Prostate gland (tissue), 2 donors: Measurements from ENCODE around the gene HSPB6.

Source experiments
- CTCF ChIP-seq, 4 experiments: fragments of 200-600 bp in 2 of 4; fragments of 450-650 bp in 2 of 4; sonication (generic) in 2 of 4; IDR thresholded peaks; 1 replicate in 3 of 4; 2 replicates in 1 of 4; pipeline ENCODE4 v1.5.1; 2016 to 2019; ENCODE audit warnings: antibody characterized with exemption in 4 of 4, mild to moderate bottlenecking in 2 of 4, moderate library complexity in 2 of 4
- POLR2AphosphoS5 ChIP-seq: sonication (generic); formaldehyde crosslinking; IDR thresholded peaks from one replicate; pipeline ENCODE4 v1.6.1; 2017; ENCODE audit warnings: antibody characterized with exemption

GRCh38 chr19:35719402-35720162, 37.2 kb downstream of the HSPB6 start:
- TF ChIP-seq CTCF (IDR thresholded peaks at IDR 0.05), result no peak
- no peak for TF ChIP-seq POLR2AphosphoS5
